ENCODE measurements around the gene CSTA.

The CSTA gene

GRCh38 chr3:122382888-122383666 lies 58.0 kb downstream of the CSTA start, which contains the start of gene MIX23:
MIX23 (minus strand) TSS chr3:122383231; CDS start chr3:122383224, 7 bp downstream.
- DNase-seq: peak; percentile 80

GRCh38 chr3:122383771-122384697 lies 59.0 kb downstream of the CSTA start, which contains the start of gene FAM162A:
FAM162A (plus strand) TSS chr3:122384182; CDS start chr3:122384266, 84 bp downstream.
- peak; percentile 85 for DNase-seq

- no peak for DNase-seq
Measured at GRCh38 chr3:122387709-122388108, 62.7 kb downstream of the CSTA start.

GRCh38 chr3:122389197-122389596 lies 64.1 kb downstream of the CSTA start:
- DNase-seq: no peak

GRCh38 chr3:122389892-122390291 lies 64.8 kb downstream of the CSTA start:
- DNase-seq: no peak

GRCh38 chr3:122390665-122391064 lies 65.6 kb downstream of the CSTA start:
- DNase-seq: no peak
